ENCODE results near the gene DDX41. TPM values are rescaled to one million over a fixed set of nuclear protein-coding genes. Genes with fewer than 3 reads are reported as not detected.

DDX41 gene
- total and polyA plus RNA-seq, 2 donors (not counting 3 experiments of a cell fraction or from before 2014, with no cell fraction given), result 103 to 118 TPM

DNA sequence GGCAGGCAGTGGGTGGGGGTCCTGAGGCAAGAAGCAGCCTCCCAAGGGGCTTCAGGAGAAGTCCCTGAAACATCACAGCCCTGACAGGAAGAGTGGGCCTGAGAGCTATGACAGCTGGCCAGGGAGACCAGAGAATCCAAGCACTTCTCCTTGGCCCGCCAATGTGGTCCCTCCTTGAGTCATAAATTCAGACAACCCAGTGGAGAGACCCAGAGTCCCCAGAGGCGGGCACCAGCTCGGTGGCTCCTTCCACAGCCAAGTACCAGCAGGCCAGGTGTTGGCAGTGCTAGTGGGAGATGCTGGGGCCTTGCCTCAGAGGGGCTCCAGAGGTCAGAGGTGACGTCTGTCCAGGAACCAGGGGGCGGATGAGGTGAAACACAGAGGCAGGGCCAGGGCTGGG lies 5.6 kb downstream of the DDX41 start:
- dilution Hi-C loops (cut with MboI; ENCODE audit: extremely low pct_ligation_motif_present, low sequenced_read_pairs) (no loop called here), intact Hi-C loops (cut with micrococcal nuclease) (no loop called here)
- Histone ChIP-seq H4K20me1 (replicated peaks; ENCODE audit: control insufficient read depth, extremely low read depth, insufficient read depth, low read length) (no peaks in the 10 kb centered on the region), H2AFZ (ENCODE audit: low read depth, low read length) (no peak overlapping the region), H3K4me2 (ENCODE audit: insufficient read depth, low read length) (no peak overlapping the region), H3K27me3 (ENCODE audit: control insufficient read depth in 2 of 2, insufficient read depth in 2 of 2, low read length in 2 of 2) (no peaks in the 10 kb centered on the region), H3K79me2 (ENCODE audit: control insufficient read depth, insufficient read depth, low read length) (peaks cover 11% of the 10 kb centered on the region), H3K9me1 (replicated peaks; ENCODE audit: control insufficient read depth, extremely low read depth, insufficient read depth, low read length) (no peaks in the 10 kb centered on the region), H3K4me1 (ENCODE audit: control insufficient read depth, extremely low read depth, insufficient read depth, low read length) (peaks cover 15% of the 10 kb centered on the region), H3K4me3 (replicated peaks in 1 of 3; ENCODE audit: insufficient read depth in 1 of 3, low read depth in 1 of 3, low read length in 3 of 3) (no peak overlapping the region), H3K27ac (ENCODE audit: insufficient read depth, low read depth, low read length) (no peak overlapping the region), H3K9me3 (replicated peaks; ENCODE audit: control insufficient read depth, insufficient read depth, low read length) (no peaks in the 10 kb centered on the region), H3K36me3 (ENCODE audit: control insufficient read depth in 2 of 2, extremely low read depth in 1 of 2, insufficient read depth in 2 of 2, low read length in 2 of 2) (peaks cover 9 to 42% of the 10 kb centered on the region in 2 experiments), H3K9ac (replicated peaks; ENCODE audit: extremely low read depth, insufficient read depth, low read length) (no peak overlapping the region)
- TF ChIP-seq POLR2A (IDR thresholded peaks at IDR 0.05; ENCODE audit: low read depth, low read length) (no peak), MYC (IDR thresholded peaks at IDR 0.05; ENCODE audit: low read depth, low read length) (no peak), POLR2AphosphoS5 (IDR thresholded peaks at IDR 0.05; ENCODE audit: insufficient read depth, low read depth, low read length) (no peak), GATA2 (IDR thresholded peaks at IDR 0.05; ENCODE audit: insufficient read depth, insufficient read length, low read depth, low read length) (no peak), FOS (IDR thresholded peaks at IDR 0.05; ENCODE audit: borderline replicate concordance, insufficient read depth, low read length) (no peak), EZH2 (IDR thresholded peaks at IDR 0.05; ENCODE audit: borderline replicate concordance, low read depth, low read length, severe bottlenecking) (no peak), JUN (IDR thresholded peaks at IDR 0.05; ENCODE audit: borderline replicate concordance, insufficient read depth, insufficient read length, low read depth) (no peak)
- TF ChIP-seq, protein P1, sequence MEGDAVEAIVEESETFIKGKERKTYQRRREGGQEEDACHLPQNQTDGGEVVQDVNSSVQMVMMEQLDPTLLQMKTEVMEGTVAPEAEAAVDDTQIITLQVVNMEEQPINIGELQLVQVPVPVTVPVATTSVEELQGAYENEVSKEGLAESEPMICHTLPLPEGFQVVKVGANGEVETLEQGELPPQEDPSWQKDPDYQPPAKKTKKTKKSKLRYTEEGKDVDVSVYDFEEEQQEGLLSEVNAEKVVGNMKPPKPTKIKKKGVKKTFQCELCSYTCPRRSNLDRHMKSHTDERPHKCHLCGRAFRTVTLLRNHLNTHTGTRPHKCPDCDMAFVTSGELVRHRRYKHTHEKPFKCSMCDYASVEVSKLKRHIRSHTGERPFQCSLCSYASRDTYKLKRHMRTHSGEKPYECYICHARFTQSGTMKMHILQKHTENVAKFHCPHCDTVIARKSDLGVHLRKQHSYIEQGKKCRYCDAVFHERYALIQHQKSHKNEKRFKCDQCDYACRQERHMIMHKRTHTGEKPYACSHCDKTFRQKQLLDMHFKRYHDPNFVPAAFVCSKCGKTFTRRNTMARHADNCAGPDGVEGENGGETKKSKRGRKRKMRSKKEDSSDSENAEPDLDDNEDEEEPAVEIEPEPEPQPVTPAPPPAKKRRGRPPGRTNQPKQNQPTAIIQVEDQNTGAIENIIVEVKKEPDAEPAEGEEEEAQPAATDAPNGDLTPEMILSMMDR (IDR thresholded peaks at IDR 0.05; ENCODE audit: extremely low read depth in 1 of 2, insufficient read depth in 1 of 2, low read depth in 1 of 2, low read length in 2 of 2), result no peak
- TF ChIP-seq, protein P2, sequence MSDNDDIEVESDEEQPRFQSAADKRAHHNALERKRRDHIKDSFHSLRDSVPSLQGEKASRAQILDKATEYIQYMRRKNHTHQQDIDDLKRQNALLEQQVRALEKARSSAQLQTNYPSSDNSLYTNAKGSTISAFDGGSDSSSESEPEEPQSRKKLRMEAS (IDR thresholded peaks at IDR 0.05; ENCODE audit: insufficient read depth, insufficient read length), result no peak
- BruUV-seq (replicated peaks), result no TSS peak
- FAIRE-seq, result no peak
- CTCF ChIA-PET, result interaction anchor here (3.8 kb wide), 1 partner anchor 11 kb away, joined by 22 read pairs; no protein-coding TSS in a partner anchor
- no peak for DNase-seq (ENCODE audit: low read depth, low spot score)
- POLR2A ChIA-PET, result no interaction called here

All from endothelial cell of umbilical vein (primary cell).